ENCODE results near the gene WDFY3.

GRCh38 chr4:84778041-84778440, 188.4 kb downstream of the WDFY3 start:
- TF ChIP-seq CTCF (IDR thresholded peaks at IDR 0.05; ENCODE audit: poor library complexity) (no peak), EZH2 (IDR thresholded peaks at IDR 0.05; ENCODE audit: borderline replicate concordance) (no peak), EZH2phosphoT487 (IDR thresholded peaks at IDR 0.05; ENCODE audit: low read depth, severe bottlenecking, unreplicated experiment) (no peak)

Measured in hepatocyte (in vitro differentiated cells).